ENCODE results near the gene SVIL.
"Not testable (repeated sequence)": the region's sequence is repeated elsewhere in the genome, so short reads cannot be mapped to it uniquely, and the experiment has no call there.

Gene SVIL

DNA sequence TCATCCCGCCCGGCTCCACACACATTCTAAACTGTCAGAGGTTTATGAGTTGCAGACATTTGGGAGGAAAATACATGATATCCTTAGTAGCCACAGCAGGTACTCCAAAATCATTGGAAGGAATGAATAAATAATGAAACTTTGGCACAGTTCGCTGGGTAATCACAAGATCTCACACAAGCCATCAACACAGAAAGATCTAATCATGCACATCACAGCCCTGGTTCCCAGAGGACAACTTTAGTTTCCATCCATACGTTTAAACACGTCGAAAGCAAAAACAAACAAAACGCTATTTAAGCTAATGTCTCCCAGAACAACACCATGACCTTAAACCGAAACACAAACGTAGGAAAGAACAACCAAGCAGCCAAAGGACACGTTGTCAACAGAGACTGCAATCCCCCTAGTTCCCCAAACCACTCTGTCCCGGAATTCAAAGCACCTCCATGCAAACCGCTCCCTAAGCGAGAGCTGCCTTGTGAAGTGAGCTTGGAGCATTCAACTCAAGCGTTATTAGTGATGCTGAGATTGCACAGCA lies 12.3 kb downstream of the SVIL start:
- DNase-seq (ENCODE audit: low read depth in 1 of 2, low spot score in 1 of 2) = no peak

DNA sequence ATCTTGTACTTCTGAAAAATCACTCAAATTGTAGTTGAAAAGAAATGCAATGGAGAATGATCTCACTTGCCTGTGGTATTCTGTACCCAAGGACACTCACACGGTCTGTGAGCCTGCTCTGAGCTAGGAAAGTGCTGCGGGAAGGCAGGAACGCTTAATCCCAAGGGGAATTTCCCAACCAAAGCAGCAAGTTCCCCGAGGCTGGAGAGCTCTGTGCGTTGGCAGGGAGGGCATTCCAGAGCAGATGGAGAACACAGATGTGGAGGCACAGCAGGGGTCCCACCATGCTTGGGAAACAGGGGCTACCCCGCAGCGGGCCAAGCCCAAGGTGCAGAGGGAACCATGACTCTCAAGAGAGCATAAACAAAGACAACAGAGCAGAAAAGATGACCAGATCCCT lies 13.6 kb downstream of the SVIL start:
- no peak for DNase-seq (ENCODE audit: low read depth in 1 of 2, low spot score in 1 of 2)

DNA sequence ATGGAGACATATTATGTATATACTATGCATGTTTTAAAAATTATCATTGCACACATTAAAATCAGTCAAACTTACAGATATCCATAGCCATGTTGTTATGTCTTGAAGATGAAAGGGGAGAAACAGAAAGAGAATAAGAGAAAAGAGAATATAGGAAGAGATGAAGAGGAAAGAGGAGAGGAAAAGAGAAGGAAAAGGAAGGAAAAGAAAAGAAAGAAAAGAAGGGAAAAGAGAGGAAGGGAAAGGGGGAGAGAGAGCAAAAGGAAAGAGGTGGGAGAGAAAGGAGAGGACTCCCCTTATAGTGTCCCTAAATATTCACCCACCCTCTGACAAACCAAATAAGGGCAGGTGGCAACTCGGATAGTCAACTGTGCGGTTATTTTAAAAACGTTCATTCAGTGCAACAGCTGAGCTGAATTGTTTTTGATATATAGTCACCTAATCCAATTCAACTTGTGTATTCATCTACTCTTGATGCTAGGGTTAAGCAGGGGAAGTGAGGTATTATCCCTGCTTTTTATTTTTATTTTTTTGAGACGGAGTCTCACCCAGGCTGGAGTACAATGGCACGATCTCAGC lies 14.6 kb downstream of the SVIL start:
- no peak for DNase-seq (ENCODE audit: low read depth in 1 of 2, low spot score in 1 of 2)

DNA sequence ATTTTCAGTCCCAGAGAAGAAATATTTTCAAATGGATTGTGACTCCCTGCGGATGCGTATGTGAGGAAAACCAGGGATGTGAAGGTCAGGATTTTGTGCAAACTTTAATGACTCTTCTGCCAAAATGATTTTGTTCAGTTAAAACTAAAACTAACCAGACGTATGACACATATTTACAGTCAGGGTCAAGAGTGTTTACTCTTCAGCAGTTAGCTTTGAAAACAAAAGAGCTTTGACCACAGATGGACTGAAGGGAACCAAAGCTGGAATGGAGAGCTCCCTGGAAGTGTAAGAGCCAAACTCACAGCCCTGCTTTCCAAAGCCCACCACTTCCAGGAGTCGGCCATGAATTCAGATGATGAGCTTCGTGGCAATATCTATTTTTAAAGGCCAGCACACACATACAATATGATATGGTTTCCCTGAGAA lies 15.5 kb downstream of the SVIL start:
- DNase-seq (ENCODE audit: low read depth in 1 of 2, low spot score in 1 of 2) = no peak

DNA sequence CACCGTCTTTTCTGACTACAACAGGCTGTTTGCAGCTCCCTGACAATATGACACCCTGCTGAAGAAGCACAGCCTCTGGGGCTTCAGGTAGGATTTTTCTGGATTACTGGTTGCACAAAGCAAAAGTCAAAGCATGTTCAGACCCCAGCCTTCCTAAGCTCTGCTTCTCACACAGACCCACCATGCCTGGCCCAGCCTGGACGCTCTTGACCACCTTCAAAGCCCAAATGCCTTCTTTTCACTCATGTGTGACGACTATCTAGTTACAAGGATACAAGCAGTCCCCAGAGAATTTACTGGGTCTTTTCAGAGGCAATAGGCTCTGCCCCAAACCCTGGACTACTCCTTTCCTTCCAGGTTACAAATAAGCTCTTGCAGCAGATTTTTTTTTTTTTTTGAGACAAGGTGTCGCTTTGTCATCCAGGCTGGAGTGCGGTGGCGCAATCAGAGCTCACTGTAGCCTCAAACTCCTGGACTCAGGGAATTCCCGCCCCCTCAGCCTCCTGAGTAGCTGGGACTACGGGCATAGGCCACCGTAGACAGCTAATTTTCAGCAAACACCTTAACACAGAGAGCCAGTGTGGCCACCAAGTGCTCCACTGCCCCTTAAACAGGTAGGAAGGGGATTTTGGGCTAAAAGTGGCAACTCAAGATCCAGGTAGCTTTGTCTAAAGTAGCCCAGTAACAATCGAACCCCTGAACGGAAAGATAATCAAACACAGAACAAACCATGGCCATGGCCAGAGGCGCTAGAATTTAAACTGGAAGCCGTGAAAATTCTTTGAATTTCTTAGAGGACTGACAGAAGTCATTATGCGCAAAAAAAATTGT lies 16.2 kb downstream of the SVIL start:
- no peak for DNase-seq (ENCODE audit: low read depth in 1 of 2, low spot score in 1 of 2)

DNA sequence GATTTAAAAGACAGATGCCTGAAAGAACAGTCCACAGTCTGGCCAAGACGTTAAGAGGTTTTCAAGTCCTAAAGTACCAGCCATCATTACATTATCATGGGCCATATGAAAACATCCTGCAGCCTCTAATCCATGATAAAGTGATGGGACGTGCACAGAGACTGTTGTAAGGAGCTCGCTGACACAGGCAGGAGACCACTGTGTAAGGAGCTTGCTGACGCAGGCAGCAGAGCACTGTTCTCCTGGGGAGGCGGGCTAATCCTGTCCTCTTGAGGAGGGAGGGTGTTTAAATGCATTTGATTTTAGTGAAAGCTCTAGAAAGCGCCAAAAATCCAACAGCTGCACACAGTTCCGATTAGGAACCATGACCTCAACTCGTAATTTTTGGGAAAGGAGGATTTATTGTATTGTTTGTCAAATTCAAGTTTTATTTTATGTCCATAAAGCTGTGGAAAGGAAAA lies 16.9 kb downstream of the SVIL start:
- DNase-seq (ENCODE audit: low read depth in 1 of 2, low spot score in 1 of 2) = no peak

DNA sequence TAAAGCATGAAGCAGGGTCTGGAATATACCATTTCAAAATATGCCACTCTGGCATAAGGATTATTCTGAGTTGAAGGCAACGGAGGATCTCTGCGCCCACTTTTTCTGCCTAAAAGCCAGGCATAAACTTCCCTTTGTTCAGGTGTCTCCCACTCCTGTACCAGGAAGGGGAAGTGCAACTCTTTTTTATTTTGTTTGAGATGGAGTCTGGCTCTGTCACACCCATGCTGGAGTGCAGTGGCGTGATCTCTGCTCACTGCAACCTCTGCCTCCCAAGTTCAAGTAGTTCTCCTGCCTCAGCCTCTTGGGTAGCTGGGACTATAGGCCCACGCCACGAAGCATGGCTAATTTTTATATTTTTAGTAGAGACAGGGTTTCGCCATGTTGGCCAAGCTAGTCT lies 18.2 kb downstream of the SVIL start:
- DNase-seq (ENCODE audit: low read depth in 1 of 2, low spot score in 1 of 2) = no peak

DNA sequence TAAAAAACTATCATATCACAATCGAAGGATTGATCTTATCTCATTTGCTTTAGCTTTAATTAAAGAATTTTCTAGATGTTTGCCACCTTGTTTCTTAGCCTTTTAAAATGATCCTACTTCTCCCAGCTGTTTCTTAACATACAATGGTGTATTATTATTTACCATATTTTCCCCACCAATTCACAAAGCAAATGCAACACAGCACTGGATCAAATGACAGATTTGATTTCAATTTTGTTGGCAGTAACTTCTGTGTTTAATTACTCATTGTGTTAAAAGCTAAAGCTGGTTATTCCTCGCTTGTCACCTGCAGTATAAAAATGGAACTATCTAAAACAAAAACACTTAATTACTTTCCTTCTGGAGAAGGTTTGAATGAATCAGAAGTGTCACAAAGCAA lies 19.6 kb downstream of the SVIL start:
- DNase-seq (ENCODE audit: low read depth in 1 of 2, low spot score in 1 of 2) = no peak

DNA sequence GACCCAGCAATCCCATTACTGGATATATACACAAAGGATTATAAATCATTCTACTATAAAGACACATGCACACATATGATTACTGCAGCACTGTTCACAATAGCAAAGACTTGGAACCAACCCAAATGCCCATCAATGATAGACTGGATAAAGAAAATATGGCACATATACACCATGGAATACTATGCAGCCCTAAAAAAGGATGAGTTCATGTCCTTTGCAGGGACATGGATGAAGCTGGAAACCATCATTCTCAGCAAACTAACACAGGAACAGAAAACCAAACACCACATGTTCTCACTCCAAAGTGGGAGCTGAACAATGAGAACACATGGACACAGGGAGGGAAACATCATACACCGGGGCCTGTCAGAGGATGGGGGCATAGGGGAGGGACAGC lies 20.5 kb downstream of the SVIL start:
- not testable (repeated sequence) for DNase-seq (ENCODE audit: low read depth in 1 of 2, low spot score in 1 of 2)

DNA sequence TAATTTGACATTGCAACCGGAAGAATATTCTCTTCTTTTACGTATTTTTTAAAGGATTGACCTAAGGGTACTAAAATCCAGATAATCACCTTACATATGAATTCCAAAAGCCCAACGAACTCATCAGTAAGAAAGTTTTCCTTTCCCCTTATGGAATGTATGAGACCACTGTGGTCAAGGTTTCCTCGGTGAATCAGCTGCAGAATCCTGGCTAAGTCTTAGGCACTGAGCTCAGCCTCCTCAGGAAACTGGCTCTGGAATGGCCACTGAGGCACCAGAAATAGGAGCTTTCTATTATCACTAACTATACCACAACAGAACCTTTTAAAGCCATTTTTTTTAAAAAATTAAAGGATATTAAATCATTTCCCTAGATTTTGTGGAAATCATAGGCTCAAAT lies 21.0 kb downstream of the SVIL start:
- no peak for DNase-seq (ENCODE audit: low read depth in 1 of 2, low spot score in 1 of 2)

DNA sequence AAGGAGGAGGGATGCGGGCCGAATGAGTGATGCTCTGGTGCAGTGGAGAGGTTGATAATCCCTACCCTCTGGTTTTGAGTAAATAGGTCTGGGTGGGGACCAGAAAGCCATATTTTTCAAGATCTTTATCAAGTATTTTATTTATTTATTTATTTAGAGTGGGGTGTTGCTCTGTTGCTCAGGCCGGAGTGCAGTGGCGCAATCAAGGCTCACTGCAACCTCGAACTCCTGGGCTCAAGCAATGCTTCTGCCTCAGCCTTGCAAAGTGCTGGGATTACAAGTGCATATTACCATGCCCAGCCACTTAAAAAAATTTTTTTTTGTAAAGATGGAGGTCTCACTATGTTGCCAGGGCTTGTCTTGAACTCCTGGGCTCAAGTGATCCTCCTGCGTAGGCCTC lies 21.6 kb downstream of the SVIL start:
- no peak for DNase-seq (ENCODE audit: low read depth in 1 of 2, low spot score in 1 of 2)

DNA sequence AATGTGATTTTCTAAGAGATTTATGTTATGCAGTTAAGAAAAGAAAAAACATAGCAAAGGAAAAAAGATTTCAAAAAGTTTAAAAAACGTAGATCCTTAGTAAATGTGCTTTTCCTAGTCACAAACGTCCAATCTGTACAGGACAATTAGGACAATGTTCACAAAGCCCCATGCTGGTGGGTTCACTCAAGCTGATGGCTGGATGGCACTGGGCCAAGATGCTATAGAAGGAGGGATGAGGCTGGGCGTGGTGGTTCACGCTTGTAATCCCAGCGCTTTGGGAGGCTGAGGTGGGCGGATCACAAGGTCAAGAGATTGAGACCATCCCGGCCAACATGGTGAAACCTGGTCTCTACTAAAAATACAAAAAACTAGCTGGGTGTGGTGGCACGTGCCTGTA lies 22.1 kb downstream of the SVIL start:
- no peak for DNase-seq (ENCODE audit: low read depth in 1 of 2, low spot score in 1 of 2)

DNA sequence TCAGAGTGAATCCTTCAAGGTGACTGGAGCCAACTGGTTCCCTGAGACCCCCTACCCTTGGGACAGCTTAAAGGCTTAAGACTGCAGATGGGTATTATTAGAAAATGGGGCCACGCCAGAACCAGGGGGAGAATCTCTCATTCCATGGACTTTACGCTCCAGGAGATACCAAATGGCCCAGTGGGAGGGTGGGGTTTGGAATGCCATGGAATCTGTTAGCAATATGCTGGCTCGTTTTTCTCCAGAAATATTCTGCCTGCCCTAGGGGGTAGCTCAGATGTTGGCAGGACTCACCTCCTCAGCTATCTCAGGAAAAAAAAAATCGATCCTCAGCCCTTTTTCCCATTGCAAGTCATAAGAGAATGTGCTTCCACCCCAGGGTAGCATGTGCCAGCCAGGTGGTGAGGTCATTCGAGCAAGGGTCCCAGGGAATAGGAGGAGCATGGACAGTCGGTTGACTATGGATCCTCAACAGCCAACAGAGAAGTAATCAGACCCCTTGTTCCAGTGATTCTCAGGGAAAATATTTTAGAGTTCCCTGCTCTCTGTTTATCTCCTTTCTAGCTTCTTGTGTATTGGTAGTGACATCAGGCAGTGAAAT lies 22.9 kb downstream of the SVIL start:
- no peak for DNase-seq (ENCODE audit: low read depth in 1 of 2, low spot score in 1 of 2)

DNA sequence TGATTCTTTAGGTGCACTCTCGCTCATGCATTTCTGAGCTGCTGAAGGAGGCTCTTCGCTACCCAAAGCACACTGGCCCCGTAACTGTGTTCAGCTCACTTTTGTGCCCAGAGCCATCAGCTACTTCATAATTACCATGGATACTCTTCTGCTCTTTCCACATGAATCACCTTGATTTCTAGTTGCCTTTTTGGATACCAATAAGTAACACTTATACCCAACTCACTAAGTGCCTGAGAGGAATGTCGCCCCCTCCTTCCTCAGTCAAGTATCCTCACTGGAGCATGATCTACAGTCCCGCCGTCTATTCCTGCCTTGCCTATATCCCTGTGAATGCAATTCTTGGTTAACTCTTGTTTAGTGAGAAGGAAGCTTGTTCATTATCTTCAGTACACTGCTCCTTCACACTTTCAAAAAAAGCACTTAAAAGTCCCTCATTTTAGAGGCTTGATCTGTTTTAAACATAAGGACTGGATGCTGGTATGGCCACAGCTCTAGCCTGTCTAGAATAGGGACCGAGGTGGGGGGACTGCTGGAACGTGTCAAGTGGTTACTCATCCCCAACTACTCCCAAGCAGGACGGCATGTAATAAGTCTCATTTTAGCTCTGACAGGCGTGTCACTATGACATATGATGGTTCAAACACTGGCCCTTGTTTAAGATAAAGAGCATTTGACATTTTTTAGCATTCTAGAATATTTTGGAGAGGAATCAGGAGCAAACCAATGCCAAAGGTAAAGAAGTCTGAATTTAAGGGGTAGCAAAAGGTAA lies 23.7 kb downstream of the SVIL start:
- DNase-seq (ENCODE audit: low read depth in 1 of 2, low spot score in 1 of 2) = no peak

DNA sequence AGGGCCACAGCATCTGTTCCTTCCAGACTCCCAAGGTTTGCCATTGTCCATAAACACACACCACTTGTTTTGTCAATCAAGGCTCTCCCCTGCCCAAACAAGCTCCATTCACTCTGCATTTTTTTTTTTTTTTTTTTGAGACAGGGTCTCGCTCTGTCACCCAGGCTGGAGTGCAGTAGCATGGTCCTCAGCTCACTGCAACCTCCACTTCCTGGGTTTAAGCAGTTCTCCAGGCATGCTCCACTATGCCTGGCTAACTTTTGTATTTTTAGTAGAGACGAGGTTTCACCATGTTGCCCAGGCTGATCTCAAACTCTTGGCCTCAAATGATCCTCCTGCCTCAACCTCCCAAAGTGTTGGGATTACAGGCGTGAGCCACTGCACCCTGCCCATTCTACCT lies 24.4 kb downstream of the SVIL start:
- not testable (repeated sequence) for DNase-seq (ENCODE audit: low read depth in 1 of 2, low spot score in 1 of 2)

DNA sequence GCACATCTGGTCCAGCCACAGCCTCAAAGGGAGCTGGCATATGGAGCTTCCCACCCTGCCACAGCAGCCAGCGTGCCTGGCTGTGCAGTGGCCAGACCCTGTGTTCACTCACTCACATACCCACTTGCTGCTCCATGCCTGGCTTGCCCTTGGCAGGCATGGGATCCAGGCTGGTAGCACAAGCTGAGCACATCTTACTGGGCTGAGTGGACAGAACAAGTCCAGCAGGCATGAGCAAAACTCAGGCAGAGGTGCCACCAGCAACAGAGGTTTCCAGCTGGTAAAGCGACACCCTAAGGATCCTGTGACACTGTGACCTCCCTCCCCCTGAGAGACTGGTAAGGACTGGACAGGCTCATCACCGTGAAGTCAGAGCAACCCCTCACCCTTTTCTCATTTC lies 25.1 kb downstream of the SVIL start:
- no peak for DNase-seq (ENCODE audit: low read depth in 1 of 2, low spot score in 1 of 2)

DNA sequence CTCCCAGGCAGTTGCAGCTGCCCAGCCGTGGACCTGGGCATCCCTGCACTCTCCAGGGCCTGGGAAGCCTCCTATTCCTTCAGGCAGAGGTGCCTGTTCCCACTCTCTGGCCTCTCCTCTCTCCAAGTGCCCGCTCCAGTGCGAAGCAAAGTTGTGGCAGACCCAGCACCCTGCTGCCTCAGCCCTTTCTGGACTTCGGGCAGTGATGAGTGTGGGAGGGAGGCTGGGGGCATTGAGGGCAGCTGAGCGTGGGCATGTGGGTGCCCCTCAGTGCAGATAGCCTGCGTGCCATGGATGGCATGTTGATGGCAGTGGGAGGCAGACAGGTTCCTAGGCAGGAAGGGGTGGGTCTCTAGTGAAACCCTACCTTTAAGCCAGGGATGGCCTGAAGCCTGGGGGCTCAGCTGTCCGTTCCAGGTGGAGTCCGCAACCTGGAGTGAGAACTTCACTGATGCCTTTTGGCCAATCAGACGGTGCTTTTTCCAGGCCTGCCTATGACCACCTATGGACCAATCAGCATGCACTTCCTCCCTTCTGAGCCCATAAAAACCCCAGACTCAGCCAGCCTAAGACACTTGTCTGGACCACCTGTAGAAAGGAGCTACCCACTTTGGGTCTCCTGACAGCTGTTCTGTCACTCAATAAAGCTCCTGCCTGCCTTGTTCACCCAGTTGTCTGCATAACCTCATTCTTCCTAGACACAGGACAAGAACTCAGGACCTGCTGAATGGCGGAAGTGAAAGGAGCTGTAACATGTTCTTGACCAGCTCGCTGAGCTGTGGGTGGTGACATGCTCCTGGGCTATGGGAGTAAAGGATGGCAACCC lies 26.1 kb downstream of the SVIL start:
- no peak for DNase-seq (ENCODE audit: low read depth in 1 of 2, low spot score in 1 of 2)

DNA sequence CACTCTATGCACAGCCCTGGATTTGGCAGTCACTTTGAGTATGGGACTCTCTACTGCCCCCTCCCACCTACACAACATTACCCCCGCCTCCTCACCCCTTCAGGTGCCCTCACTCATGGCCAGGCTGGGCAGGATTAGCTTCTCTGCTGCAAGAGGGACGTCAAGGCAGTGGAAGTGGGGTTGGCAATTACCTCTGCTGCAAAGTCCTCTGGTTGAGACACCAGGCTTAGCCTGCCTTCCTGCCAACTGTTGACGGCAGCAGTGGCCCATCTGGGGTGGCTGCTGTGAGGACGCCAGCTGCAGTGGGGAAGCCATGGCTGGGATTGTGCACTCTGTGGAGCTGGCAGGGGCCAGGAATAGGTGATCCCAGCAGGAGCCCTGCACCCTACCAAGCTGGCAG lies 26.7 kb downstream of the SVIL start:
- DNase-seq (ENCODE audit: low read depth in 1 of 2, low spot score in 1 of 2) = no peak

DNA sequence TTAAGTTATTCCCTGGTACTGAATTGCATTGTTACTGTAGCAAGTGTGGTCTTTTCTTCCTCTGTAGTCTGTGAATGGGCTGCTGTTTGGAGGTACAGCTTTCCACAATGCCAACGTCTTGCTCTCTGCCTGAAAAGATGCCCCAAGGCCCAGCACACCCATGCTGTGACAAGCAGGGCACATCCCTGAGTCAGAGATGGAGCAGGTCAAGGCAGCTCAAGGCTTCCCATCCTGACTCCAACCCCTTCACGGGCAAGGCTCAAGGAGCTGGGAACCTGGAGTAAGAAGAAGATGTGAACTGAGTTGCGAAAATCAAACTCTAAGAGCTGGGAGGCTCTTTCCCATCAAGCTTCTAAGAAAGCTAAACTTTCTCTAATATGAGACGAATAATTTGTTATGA lies 27.2 kb downstream of the SVIL start:
- no peak for DNase-seq (ENCODE audit: low read depth in 1 of 2, low spot score in 1 of 2)

DNA sequence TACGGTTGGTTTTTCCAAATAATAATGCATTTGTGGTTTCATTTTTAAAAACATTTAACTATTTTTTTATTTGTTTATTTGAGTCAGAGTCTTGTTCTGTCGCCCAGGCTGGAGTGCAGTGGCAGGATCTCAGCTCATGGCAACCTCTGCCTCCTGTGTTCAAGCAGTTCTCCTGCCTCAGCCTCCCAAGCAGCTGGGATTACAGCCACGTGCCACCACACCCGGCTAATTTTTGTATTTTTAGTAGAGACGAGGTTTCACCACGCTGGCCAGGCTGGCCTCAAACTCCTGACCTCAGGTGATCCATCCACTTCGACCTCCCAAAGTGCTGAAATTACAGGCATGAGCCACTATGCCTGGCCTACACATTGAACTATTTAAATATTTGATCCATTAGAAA lies 28.1 kb downstream of the SVIL start:
- DNase-seq (ENCODE audit: low read depth in 1 of 2, low spot score in 1 of 2) = not testable (repeated sequence)
